ENCODE results near the gene PRAMEF11. TPM values are rescaled to one million over a fixed set of nuclear protein-coding genes. Genes with fewer than 3 reads are reported as not detected.

Gene PRAMEF11
- total RNA-seq, 2 donors from 2014 or later: not detected

GRCh38 chr1:12778907-12779306 is 52.3 kb downstream of the PRAMEF11 start:
- DNase-seq (ENCODE audit: low spot score in 2 of 2) (no peak), ATAC-seq (no peak)
- Mint-ChIP-seq H3K27ac (no peak overlapping the region), H3K9me3 (peaks cover 0 to 8% of the 10 kb centered on the region in 2 donors), H3K36me3 (peaks cover 0 to 10% of the 10 kb centered on the region in 2 donors)

DNA sequence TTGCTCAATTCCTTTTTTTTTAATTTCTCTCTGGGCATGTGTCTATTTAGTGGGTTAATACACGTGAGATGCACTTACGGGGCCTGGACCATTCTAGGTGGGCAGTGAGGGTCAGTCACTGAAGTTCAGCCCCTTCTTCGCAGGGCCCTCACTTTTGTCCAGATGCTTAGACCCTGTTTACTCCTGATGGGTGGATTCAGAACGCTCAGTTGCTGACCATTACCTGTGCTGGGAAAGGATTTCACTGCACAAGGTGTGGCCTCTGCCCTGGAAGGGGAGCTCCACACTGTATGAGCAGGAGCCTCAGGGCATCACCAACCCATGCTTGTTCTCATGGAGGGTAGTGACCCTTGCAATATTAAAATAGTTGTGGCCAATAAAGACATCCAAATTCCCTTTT is 53.1 kb downstream of the PRAMEF11 start:
- Mint-ChIP-seq H3K36me3 (peaks cover 0 to 2% of the 10 kb centered on the region in 2 donors), H3K27ac (no peak overlapping the region), H3K9me3 (peaks cover 0 to 1% of the 10 kb centered on the region in 2 donors)
- DNase-seq (ENCODE audit: low spot score in 2 of 2) (no peak), ATAC-seq (no peak)

DNA sequence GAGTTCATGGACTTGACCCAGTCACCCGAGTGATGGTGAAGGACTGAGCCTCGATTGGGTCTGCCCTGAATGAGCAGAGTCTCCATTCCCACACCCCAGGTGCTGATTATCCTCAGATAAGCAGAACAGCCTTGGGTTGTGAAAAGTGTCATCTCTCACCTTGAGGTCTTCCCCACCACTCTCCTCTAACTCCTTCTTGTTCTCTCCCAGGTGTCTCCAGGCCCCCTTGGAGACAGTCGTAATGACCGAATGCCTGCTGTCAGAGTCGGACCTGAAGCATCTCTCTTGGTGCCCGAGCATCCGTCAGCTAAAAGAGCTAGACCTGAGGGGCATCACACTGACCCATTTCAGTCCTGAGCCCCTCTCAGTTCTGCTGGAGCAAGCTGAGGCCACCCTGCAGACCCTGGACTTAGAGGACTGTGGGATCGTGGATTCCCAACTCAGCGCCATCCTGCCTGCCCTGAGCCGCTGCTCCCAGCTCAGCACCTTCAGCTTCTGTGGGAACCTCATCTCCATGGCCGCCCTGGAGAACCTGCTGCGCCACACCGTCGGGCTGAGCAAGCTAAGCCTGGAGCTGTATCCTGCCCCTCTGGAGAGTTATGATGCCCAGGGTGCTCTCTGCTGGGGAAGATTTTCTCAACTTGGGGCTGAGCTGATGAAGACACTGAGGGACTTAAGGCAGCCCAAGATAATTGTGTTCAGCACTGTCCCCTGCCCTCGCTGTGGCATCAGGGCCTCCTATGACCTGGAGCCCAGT is 54.2 kb downstream of the PRAMEF11 start:
- DNase-seq (ENCODE audit: low spot score in 2 of 2): no peak
- H3K36me3 Mint-ChIP-seq: no peaks in the 10 kb centered on the region
- no peaks in the 10 kb centered on the region for H3K9me3 Mint-ChIP-seq
- H3K27ac Mint-ChIP-seq: no peak overlapping the region
- no peak for ATAC-seq

DNA sequence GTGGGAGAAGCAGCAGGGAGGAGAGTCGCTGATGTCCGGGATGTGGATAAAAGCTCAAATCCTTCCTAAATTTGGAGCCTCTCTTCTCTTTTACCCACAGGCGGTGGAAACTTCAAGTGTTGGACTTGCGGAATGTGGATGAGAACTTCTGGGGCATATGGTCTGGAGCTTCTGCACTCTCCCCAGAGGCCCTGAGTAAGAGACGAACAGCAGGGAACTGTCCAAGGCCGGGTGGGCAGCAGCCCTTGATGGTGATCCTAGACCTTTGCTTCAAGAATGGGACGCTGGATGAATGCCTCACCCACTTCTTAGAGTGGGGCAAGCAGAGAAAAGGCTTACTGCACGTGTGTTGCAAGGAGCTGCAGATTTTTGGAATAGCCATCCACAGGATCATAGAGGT is 55.8 kb downstream of the PRAMEF11 start:
- no peaks in the 10 kb centered on the region for H3K36me3 Mint-ChIP-seq
- DNase-seq (ENCODE audit: low spot score in 2 of 2) (no peak), ATAC-seq (no peak)
- H3K27ac Mint-ChIP-seq: no peak overlapping the region
- H3K9me3 Mint-ChIP-seq: no peaks in the 10 kb centered on the region

- ATAC-seq (no peak), DNase-seq (ENCODE audit: low spot score in 2 of 2) (no peak)
- no peaks in the 10 kb centered on the region for H3K36me3 Mint-ChIP-seq
- no peak overlapping the region for H3K27ac Mint-ChIP-seq
- H3K9me3 Mint-ChIP-seq: no peaks in the 10 kb centered on the region
Measured at GRCh38 chr1:12774801-12775345, 56.3 kb downstream of the PRAMEF11 start.

Other genes starting within 250 kb of the PRAMEF11 start
- 10 to 100 TPM; 85.2 to 93.9 TPM for gene DHRS3, start 213.2 kb downstream of the PRAMEF11 start, total RNA-seq
- gene AADACL4, start 187.3 kb downstream of the PRAMEF11 start, total RNA-seq: not detected
- gene AADACL3, start 115.3 kb downstream of the PRAMEF11 start, total RNA-seq: not detected
- not detected for gene CFAP107, start 85.2 kb downstream of the PRAMEF11 start, total RNA-seq
- gene PRAMEF12, start 57.7 kb downstream of the PRAMEF11 start, total RNA-seq: not detected
- gene PRAMEF1, start 40.0 kb downstream of the PRAMEF11 start, total RNA-seq: not detected
- not detected for gene HNRNPCL1, start 17.3 kb upstream of the PRAMEF11 start, total RNA-seq
- gene PRAMEF2, start 25.7 kb upstream of the PRAMEF11 start, total RNA-seq: not detected
- gene PRAMEF4, start 54.8 kb upstream of the PRAMEF11 start, total RNA-seq: not detected
- not detected for gene PRAMEF10, start 66.9 kb upstream of the PRAMEF11 start, total RNA-seq
- not detected for gene PRAMEF7, start 85.2 kb upstream of the PRAMEF11 start, total RNA-seq
- not detected for gene PRAMEF6, start 116.2 kb upstream of the PRAMEF11 start, total RNA-seq
- not detected for gene PRAMEF27, start 225.2 kb upstream of the PRAMEF11 start, total RNA-seq
- not detected for gene HNRNPCL3, start 229.4 kb upstream of the PRAMEF11 start, total RNA-seq
- not detected for gene PRAMEF25, start 239.4 kb upstream of the PRAMEF11 start, total RNA-seq